GM19035 (cell line): ENCODE measurements around the gene MARCO.

Experiments
- ATAC-seq: cut with Tn5 transposase; IDR thresholded peaks from one replicate; pipeline ENCODE4 v1.9.1; 2021; ENCODE audit not compliant: unreplicated experiment

The MARCO gene

DNA sequence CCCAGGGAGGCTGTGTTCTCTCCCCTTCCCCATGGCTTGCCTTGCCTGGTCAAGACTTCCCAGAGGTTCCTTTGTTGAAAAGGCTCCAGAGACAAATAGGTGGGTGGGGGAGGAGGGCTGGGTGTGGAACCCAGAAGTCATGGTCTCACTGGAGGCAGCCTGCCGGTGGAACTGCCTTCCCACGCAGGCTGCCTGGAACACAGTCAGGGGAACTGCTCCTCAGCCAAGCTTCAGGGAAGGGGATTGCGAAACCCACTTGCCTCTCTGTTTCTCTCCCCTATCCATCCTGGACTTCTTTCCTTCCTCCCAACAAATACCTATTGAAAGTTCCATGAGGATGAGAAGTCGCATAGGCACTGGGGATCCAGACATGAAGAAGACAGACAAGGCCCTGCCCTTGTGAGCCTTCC lies 31.6 kb downstream of the MARCO start:
- no peak for ATAC-seq

DNA sequence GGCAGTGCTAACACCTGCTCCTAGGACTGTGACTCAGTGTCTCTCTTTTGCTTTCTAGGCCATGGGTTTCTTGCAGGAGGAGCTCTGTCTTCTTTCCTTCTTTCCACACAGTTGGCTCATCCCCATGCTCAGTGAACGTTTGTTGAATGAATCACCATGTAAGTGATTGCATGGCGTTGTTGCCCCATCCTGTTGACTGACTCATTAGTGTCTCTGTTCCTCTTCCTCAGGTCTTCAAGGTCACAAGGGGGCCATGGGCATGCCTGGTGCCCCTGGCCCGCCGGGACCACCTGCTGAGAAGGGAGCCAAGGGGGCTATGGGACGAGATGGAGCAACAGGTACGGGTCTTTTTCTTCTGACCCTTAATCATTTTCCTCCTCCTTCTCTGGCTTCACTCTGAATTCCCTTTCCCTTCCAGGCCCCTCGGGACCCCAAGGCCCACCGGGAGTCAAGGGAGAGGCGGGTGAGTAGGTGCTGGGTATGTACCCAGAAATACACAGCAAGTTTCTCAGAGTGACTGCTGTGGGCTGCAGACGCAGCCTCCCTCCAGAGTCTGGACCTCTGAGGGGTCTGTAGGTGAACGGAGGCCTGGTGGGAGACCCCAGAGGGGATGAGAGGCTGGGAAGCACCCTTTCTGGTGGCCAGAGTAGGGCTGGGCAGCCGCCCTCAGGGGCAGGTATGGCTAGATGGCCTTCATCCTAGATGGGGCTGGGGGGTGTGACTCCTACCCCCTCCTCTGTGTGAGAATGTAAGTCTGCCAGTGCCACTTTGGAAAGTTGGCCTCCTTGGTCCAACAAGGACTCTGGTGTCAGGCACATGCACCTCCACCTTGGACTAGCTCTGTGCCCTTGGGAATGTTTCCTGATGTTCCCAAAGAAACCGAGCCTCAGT lies 32.4 kb downstream of the MARCO start:
- ATAC-seq = no peak

DNA sequence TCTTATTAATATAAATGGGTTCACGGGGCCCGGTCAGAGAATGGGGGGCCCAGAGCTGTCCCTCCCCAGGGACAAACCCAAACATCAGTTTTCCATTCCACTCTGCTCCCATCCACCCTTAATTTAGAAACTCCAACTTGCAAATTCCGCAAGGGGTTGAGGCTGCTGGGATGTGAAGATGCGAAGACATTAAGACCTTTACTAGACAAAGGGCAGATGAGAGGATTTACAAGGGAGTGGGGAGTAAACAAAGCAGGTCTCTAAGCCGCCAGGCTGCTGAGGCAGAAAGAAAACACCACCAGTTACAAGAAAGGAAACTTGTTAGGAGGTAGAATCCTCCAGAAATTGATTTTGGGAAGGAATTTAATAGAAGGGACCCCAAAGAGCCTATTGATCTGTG lies 33.1 kb downstream of the MARCO start:
- ATAC-seq = no peak

DNA sequence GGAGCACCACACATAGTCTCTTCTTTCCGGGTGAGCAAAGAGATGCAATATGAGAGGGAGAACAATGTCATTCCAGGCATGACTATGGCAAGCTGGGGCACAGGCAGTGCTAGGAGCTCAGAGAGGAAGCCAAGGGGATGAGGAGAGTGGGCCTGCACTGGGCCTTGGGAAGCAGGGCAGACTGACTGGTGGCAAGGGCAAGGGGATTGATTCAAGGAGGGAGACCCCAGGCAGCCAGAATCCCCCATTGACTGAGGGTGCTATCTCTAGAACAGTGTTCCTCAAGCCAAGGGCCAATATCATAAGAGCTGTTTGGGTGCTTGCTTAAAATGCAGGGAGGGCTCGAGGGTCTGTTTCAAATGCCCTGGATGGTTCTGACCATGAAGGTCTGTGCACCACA lies 36.1 kb downstream of the MARCO start:
- no peak for ATAC-seq

DNA sequence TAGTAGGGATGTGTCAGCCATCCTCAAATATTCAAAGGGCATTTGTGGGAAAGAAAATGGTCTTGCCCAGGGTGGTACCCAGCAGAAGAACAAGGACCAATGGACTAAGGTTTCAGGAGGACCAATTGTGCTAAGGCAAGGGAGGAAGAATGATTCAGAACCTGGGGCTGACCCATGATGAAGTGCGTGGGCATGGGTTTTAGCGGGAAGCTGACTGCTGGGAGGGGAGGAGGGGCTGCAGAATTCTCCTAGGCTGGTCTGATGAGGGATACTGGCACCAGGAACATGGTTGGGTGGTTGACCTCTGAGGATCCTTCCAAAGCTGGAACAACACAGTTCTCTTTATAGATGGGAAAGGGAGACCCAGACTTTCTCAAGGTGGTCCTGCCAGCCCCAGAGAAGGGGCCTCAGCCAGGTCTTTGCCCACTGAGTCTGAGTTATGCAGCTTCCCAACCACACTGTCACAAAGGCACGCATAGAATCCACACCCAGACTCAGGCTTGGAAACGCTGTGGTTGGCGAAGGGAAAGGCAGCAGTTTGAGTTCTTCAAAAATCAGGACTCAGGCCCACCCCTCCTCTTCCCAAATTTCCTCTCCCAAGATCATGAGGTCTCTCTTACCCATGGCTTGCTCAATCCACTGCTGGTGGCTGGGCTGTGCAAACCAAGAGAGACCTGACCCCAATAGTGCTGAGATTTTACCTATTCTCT lies 37.3 kb downstream of the MARCO start:
- no peak for ATAC-seq

DNA sequence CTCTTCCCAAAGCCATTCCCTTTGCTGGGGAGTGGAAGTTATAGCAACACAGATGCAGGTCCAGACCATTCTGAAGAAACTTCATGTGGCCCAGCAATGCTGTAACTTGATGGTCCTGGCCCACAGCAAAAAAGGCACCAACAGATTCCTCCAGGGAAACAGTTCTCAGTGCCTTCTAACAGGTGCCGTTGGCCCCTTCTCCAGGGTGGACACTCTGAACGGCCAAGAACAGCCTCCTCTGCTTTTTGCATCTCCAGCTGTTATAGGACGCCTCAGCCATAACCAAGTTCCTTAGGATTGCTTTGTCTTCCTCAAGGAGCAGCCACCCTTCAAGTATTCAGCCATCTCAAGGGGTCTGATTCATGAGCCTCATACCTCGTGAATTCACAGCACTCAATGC lies 38.0 kb downstream of the MARCO start:
- ATAC-seq = no peak

DNA sequence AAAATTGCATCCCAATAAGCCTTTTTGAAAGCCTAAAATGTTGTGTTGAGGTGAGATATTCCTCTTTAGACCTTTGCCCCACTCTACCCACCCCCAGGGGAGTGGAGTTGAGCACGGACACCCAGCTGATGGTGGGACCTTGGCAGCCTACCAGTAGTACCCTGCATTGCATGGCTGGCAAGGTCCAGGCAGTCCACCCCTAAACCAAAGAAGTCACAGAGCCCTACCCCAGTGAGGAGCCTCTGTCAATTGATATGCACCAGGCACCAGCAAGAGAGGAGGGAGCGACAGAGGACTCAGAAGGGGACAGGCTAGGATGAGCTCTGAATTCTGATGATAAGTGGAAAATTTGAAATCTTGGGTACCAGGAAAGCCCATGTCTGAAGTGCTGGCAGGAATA lies 38.6 kb downstream of the MARCO start:
- no peak for ATAC-seq

DNA sequence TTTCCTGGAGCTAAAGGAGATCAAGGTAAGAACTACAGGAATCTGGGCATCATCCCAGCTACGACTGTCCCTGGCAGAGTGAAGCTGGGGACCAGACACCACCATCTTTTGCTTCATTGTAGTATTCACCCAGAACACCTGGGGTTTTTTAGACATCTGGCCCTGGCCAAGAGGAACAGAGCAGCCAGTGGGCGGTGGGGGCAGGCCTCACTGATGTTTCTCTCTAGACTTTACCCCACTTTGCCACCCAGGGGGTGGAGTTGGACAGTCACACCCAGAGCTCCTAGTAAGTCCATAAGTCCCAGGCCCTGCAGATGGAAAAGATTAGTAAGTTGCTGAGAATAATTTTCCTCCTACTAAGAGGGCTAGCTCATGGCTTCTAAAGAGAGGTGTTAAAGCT lies 39.6 kb downstream of the MARCO start:
- ATAC-seq = no peak

DNA sequence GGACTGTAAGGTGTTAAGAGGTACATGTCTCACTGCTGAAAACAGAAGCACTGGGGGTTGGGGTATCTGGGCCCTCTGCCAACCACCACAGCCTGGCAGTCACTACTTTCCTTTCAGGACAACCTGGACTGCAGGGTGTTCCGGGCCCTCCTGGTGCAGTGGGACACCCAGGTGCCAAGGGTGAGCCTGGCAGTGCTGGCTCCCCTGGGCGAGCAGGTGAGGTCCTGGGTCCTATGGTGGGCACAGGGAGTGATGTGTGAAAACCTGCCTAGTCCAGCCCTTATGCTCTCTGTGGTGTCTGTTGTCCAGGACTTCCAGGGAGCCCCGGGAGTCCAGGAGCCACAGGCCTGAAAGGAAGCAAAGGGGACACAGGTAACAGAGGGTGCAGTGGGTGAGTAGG lies 40.0 kb downstream of the MARCO start:
- ATAC-seq = no peak

DNA sequence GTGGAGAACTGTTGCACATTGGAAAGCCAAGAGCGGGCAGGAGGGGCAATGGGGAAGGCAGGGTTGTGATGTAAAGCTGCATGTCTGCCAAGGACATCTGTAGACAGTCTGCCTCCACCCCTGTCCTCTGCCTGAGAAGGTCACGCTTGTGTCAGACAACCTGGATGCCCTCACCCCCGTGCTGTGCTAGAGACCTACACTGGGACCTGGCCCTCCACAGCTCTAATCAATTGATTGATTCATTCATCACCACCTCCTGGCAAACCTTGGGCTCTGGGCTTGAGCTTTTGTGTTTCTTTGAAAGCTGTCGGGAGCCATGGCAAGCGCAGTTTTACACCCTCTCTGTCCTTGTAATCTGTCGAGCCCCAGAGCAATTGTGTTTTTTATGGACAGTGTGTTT lies 41.1 kb downstream of the MARCO start:
- ATAC-seq = no peak

DNA sequence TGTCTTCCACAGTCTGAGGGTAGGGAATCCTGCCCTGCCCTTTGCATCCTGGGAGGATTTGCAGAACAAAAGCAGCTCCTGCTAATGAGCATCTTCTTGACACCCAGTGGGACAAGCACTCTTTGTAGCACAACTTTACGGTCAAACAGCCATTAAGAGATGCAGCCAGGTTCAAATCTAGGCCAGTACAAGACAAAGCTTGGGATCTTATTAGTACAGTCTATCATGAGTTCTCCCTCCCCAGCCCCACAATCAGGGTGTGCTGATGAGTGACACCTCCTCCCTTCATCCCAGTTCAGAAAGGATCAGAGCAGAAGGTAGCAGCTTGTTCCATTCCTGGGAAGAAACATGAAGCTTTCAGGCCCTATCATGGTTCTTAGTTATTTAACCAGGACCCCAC lies 41.9 kb downstream of the MARCO start:
- ATAC-seq = no peak

DNA sequence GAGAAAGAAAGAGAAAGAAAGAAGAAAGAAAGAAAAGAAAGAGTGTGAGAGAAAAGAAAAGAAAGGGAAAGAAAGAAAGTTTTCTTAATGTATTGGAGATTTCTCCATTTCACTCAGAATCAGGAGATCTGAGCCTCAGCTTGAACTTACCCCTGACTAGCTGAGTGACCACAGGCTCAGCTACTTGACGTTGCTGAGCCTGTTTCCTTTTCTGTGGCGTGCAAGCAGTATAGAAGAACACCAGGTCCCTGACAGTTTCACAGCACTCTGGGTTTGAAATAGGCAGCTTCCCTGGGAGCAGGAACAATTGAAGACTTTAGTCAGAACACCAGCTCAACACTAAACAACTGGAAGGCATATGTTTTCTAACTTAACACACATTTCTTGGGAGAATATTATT lies 44.7 kb downstream of the MARCO start:
- no peak for ATAC-seq

DNA sequence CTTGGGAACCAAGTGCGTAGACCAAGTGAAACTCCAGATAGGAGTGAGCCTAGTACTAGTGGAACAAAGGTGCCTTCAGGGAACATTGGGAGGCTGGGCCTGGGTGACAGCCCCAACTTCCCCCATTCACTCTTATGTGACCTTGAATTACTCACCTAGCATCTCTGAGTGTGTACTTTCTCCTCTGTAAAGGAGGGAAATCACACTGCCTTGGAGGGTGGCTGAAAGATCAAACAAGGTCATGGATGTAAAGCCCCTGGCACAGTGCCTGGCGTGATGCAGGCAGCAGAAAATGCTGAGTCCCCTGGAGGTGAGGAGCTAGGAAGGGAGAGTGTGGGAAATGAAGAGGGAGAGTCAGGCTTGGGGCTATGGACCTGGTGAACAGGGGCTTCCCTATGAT lies 45.9 kb downstream of the MARCO start:
- ATAC-seq = no peak

DNA sequence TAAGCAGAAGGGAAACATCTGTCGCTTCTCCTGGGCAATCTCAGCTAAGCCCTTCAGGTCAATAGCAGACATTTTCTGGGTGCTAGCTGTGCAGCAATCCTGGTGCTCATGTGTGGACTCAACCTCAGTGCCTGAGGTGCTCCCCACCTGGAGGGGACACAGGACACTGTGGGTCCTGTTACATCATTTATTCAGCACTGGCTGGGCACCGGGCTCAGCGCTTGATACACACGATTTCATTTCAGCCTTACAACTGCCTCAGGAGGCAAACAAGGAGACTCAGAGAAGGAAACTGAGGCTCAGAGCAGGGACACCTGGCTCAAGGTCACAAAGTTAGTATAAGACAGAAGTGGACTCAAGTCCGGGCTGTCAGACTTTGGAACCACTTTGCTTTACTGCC lies 46.7 kb downstream of the MARCO start:
- no peak for ATAC-seq

DNA sequence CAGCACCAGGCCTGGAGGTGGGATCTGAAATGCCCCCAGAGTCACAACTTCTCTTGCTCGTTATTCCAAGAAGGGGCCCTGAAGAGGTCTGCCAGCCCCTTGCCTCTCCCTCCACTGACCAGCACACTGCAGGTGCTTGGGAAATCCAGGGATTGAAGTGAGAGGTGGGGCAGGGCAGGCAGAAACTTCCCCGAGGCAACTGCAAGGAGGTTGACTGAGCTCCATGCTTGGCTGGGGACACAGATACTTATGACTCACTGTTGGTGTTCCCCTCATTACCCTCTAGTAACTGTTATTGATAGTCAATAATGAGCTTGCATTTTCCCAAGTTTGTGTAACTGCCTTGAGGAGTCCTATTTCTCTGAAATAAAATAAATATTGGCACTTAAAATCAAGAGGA lies 47.5 kb downstream of the MARCO start:
- ATAC-seq = peak; percentile 53

DNA sequence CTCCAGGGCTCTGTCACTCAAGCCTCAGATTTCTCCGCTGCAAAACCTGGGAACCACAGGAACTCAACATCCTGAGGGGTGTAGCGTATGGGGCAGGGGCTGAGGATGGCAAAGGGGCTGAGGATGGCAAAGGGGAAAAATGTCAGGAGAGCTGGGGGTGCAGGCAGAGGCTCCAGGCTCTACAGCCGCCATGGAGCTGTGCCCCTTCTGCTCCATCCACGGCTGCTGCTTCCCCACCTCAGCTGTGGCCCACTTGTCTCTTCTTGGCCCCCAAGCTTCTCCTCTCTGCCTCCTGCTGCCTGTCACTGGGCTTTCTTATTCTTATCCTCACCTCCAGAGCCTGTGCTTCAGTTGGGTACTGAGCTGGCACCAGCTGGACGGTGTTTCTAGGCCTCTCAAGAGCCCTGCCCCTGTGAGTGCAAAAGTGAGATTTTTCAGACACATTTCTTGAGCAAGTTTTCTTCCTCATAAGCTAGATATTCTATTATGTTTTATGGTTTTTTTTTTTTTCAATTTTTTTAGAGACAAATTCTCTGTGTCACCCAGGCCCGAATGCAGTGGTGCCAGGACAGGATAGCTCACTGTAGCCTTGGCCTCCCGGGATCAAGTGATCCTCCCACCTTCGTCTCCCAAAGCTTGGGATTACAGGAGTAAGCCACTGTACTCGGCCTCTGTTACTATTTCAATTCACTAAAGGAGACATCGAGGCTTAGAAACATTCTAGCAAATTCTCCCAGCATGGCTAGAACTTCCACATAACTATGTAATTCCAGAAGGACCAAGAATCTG lies 49.0 kb downstream of the MARCO start:
- ATAC-seq = no peak

DNA sequence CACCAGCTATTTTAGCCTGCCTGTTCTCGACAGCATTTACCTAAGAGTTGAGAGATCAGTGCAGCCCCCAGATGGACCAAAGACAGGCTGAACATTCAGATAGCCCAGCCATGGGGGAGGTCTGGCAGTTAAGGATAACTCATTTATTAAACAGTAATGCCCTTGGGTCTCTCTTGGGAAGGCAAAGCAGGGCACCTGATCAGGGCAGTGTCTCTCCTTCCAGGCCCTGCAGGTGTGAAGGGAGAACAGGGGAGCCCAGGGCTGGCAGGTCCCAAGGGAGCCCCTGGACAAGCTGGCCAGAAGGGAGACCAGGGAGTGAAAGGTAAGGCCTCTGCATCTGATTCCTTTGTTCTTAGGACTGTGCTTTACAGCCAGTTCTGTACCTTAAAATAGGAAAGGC lies 49.6 kb downstream of the MARCO start:
- no peak for ATAC-seq

DNA sequence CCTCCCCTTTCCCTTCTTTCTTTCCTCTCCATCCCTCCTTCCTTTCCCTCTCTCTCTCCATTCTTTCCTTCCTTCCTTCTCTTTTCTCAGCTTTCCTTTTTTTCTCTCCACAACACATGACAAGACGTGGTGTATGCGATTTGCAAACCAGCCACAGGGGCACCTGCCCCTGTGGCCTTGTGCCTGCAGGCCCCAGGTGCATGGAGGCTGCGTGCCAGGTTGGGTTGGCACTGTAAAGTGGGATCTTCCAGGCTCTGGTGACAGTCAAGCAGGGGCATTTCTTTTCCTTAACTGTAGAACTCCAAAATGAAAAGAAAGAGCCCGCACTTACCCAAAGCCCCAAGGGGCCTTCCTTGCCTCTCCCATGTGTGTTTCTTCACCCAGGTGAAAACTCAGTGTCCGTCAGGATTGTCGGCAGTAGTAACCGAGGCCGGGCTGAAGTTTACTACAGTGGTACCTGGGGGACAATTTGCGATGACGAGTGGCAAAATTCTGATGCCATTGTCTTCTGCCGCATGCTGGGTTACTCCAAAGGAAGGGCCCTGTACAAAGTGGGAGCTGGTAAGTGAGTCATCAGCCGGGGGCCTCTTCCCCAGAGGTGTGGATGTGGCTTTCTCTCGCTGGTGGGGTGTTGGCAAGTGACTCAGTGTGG lies 50.9 kb downstream of the MARCO start:
- no peak for ATAC-seq

DNA sequence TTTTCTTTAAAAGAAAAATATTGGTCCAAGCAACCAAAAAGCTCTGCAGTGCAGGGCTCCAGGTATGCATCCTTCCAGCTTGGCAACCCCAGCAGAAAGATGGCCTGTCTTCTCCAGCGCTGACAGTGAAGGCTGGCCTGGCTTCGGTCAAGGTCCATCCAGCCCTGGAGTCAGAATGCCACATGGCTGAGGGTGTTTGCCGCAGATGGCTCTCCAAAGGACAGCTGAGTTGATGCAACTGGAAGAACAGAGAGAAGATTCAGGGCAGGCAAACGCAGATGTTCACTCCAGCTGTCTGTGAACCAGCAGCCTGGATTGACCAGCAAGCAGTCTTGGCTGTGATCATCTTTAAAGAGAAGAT lies 51.4 kb downstream of the MARCO start:
- ATAC-seq = no peak

DNA sequence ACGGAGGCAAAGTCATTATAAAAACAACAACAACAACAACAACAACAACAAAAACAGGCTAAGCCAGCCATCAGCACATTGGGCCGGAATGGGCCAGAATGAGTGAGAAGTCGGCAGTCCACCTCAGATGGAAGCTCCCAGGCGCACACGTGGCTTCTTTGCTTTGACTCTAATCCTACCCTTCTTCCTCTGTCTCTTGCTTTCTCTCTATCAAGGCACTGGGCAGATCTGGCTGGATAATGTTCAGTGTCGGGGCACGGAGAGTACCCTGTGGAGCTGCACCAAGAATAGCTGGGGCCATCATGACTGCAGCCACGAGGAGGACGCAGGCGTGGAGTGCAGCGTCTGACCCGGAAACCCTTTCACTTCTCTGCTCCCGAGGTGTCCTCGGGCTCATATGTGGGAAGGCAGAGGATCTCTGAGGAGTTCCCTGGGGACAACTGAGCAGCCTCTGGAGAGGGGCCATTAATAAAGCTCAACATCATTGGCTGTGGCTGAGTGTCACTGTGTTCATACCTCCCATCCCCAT lies 52.2 kb downstream of the MARCO start:
- no peak for ATAC-seq

DNA sequence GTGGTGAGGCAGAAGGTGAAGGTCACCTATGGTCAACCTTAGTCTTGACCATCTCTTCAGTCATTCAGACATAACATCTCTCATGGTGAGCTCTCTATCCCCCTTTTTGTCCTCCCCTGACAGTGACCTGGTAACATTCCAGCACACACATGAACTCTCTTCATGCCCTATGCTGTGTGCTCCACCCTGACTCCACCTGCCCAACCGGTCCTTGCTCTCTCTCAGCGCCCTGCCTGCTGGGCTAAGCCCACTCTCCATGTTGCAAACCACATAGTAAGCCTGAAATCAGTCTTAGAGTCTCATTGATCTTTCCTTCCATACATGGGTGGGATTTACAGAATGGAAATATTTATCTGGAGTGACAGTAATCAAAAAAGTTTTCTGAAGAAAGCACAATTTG lies 52.8 kb downstream of the MARCO start:
- ATAC-seq = no peak
